PFSK-1 (cell line): ENCODE results near the gene TAF8.

ENCODE experiments used
- FOXP2 ChIP-seq: optimal IDR thresholded peaks from 2 replicates; pipeline ENCODE3; 2011; ENCODE audit warnings: borderline replicate concordance, control low read depth, inconsistent platforms; ENCODE audit not compliant: insufficient read depth; ENCODE audit errors: extremely low read length, extremely low read depth
- POLR2AphosphoS5 ChIP-seq: IDR thresholded peaks from 2 replicates; pipeline ENCODE4 v1.6.1; 2012; ENCODE audit warnings: low read depth, mild to moderate bottlenecking, control low read depth, low read length, moderate library complexity
- SIN3A ChIP-seq: IDR thresholded peaks from 2 replicates; pipeline ENCODE4 v1.6.1; 2012; ENCODE audit warnings: mild to moderate bottlenecking, low read length, moderate library complexity, borderline replicate concordance; ENCODE audit not compliant: insufficient read depth
- TAF1 ChIP-seq: IDR thresholded peaks from 2 replicates; pipeline ENCODE4 v1.6.1; 2012; ENCODE audit warnings: low read length, control low read depth, borderline replicate concordance; ENCODE audit not compliant: insufficient read depth
- TF ChIP-seq, protein P1 (sequence below), 2 experiments: IDR thresholded peaks; 2 replicates each; pipeline versions ENCODE4 v1.6.1 to v1.8.0; 2011 to 2012; ENCODE audit warnings: low read depth in 2 of 2, low read length in 2 of 2, control low read depth in 1 of 2, inconsistent platforms in 1 of 2, mild to moderate bottlenecking in 1 of 2, moderate library complexity in 1 of 2; ENCODE audit not compliant: insufficient read depth in 1 of 2

Gene TAF8

DNA sequence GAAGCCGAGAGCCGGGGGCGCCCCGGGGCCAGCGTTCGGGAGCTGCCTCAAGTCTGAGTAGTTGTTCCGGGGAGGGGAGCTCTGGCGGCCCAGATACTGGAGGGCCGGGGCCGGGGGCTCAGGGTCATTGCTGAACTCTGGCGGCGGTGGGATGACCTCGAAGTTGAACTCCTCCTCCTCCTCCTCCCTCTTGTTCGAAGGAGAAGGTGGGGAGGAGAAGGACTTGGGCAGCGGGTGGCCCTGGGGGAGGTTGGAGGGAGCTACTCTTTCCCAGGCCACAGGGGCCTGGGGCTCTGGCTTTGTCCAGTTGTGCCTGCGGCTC lies 54.4 kb downstream of the TAF8 start:
- TF ChIP-seq SIN3A = no peak
- TF ChIP-seq FOXP2 = no peak
- TF ChIP-seq POLR2AphosphoS5 = no peak
- TF ChIP-seq, protein P1, sequence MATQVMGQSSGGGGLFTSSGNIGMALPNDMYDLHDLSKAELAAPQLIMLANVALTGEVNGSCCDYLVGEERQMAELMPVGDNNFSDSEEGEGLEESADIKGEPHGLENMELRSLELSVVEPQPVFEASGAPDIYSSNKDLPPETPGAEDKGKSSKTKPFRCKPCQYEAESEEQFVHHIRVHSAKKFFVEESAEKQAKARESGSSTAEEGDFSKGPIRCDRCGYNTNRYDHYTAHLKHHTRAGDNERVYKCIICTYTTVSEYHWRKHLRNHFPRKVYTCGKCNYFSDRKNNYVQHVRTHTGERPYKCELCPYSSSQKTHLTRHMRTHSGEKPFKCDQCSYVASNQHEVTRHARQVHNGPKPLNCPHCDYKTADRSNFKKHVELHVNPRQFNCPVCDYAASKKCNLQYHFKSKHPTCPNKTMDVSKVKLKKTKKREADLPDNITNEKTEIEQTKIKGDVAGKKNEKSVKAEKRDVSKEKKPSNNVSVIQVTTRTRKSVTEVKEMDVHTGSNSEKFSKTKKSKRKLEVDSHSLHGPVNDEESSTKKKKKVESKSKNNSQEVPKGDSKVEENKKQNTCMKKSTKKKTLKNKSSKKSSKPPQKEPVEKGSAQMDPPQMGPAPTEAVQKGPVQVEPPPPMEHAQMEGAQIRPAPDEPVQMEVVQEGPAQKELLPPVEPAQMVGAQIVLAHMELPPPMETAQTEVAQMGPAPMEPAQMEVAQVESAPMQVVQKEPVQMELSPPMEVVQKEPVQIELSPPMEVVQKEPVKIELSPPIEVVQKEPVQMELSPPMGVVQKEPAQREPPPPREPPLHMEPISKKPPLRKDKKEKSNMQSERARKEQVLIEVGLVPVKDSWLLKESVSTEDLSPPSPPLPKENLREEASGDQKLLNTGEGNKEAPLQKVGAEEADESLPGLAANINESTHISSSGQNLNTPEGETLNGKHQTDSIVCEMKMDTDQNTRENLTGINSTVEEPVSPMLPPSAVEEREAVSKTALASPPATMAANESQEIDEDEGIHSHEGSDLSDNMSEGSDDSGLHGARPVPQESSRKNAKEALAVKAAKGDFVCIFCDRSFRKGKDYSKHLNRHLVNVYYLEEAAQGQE (IDR thresholded peaks at IDR 0.05; ENCODE audit: insufficient read depth in 1 of 2, low read depth in 2 of 2, low read length in 2 of 2) = no peak

DNA sequence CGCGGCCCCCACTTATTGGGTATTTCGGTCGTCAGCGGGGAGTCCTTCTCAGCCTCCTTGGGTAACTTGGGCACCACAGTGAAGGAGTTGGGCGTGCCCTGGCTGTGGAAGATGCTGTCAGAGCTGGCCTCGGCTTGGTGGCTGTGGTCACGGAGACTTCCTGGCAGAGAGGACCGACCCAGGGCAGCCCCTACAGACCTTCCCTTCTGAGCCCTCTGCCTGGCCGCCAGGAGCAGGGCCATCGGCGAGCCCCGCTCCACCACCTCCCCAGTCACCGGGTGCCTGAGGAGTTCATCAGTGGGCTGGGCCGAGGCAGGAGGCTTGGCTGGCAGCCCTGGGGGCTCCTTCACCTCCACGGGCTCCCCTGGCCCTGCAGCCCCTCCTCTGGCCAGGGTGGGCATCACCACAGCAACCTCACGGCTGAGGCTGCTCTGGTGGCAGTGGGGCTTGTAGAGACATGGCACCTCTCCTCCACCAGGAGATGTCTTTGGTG lies 54.9 kb downstream of the TAF8 start:
- TF ChIP-seq, protein P1 (IDR thresholded peaks at IDR 0.05; ENCODE audit: insufficient read depth in 1 of 2, low read depth in 2 of 2, low read length in 2 of 2) = no peak
- TF ChIP-seq TAF1 = no peak
- no peak for TF ChIP-seq SIN3A
- no peak for TF ChIP-seq FOXP2
- no peak for TF ChIP-seq POLR2AphosphoS5

DNA sequence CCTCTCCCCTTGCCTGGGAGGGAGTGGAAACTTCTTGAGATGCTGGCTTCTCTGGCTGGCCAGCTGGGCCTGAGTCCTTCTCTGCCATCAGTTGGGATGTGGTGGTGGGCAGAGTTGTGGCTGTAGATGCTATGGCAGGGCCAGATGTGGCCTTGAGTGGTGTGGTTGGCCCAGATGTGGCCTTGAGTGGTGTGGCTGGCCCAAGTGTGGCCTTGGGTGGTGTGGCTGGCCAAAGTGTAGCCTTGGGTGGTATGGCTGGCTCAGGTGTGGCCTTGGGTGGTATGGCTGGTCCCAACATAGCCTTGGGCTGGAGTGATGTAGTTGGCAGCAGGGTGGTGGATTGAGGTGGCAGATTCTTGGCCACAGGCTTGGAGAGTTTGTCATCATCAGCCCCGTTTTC lies 55.4 kb downstream of the TAF8 start:
- TF ChIP-seq SIN3A (no peak), TAF1 (no peak), POLR2AphosphoS5 (no peak), FOXP2 (no peak)
- TF ChIP-seq, protein P1 (IDR thresholded peaks at IDR 0.05; ENCODE audit: insufficient read depth in 1 of 2, low read depth in 2 of 2, low read length in 2 of 2) = no peak

DNA sequence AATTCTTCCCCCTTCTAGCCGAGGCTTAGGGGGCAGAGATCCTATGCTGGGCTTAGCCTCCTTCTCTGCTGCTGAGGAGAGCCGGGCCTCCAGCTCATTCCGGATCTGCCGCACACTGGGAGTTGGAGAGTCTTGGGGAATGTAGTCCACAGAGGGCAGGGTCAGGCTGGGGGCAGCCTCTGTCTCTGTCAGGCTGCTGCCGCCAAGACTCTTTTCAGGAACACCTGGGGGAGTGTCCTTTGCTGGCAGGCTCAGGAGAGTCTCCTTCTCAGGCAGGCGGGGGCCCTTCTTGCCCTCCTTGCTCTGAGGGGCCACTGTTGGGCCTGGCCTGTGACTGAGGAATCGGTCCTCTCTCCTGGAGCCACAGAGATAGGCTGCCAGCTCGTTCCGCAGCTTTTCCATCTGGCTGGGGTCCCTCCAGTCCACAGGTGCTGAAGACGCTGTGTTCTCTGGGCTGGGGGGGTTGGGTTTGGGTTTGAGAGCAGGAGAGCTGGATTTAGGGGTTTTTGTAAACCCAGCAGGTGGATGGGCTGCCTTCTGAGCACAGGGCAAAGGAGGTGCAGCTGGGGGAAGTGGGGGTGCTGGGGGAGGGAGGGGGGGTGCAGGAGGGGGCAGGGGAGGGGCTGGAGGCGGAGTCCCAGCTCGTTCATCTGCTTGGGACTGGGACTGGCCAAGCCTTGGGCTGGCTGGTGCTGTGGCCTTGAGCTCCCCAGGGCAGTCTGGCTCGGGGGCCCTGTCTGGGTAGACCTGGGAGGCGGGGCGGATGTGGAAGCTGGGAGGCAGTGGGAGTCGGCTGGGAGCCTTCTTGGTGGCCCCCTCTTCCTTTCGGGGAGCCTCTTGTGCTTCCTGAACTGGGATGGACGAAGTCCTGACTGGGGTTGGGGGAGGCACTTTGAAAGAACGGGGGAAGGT lies 56.0 kb downstream of the TAF8 start:
- TF ChIP-seq POLR2AphosphoS5 (no peak), SIN3A (no peak), FOXP2 (no peak), TAF1 (no peak)
- TF ChIP-seq, protein P1 (IDR thresholded peaks at IDR 0.05; ENCODE audit: insufficient read depth in 1 of 2, low read depth in 2 of 2, low read length in 2 of 2) = no peak
